ENCODE measurements around the gene KCTD5.

- TF ChIP-seq RAD21 (IDR thresholded peaks at IDR 0.05; ENCODE audit: low read depth) (no peak), CTCF (IDR thresholded peaks at IDR 0.05 in 2 of 3, conservative IDR thresholded peaks at IDR 0.05 in 1 of 3; ENCODE audit: borderline replicate concordance in 1 of 3, insufficient read depth in 1 of 3, low read depth in 2 of 3, low read length in 2 of 3) (no peak), TCF7L2 (IDR thresholded peaks at IDR 0.05; ENCODE audit: borderline replicate concordance, extremely low read depth, insufficient read depth, insufficient read length) (no peak), EZH2 (IDR thresholded peaks at IDR 0.05) (no peak), POLR2AphosphoS5 (IDR thresholded peaks at IDR 0.05; ENCODE audit: low read depth, low read length) (no peak)
Measured at GRCh38 chr16:2687531-2688308, 5.4 kb downstream of the KCTD5 start.
